Astrocyte of the spinal cord (primary cell): ENCODE measurements around the gene SLC6A16.
"Not testable (repeated sequence)": the region's sequence is repeated elsewhere in the genome, so short reads cannot be mapped to it uniquely, and the experiment has no call there.

ENCODE experiments used
- DNase-seq: peaks from one replicate; pipeline ENCODE4 v3.0.0; 2011; ENCODE audit warnings: low read depth, low spot score
- H3K4me3 ChIP-seq: 2 replicates; pipeline ENCODE4 v1.5.1; 2011; ENCODE audit warnings: low read depth, mild to moderate bottlenecking, low read length, moderate library complexity
- in situ Hi-C: cut with HindIII; loops from 2 replicates; pipeline ENCODE4 v1.10.0; 2017; ENCODE audit warnings: low sequenced_read_pairs
- TF ChIP-seq, protein P1 (sequence below): IDR thresholded peaks from 2 replicates; pipeline ENCODE4 v1.5.1; 2012; ENCODE audit warnings: low read depth, mild to moderate bottlenecking, low read length, inconsistent platforms

Gene SLC6A16

DNA sequence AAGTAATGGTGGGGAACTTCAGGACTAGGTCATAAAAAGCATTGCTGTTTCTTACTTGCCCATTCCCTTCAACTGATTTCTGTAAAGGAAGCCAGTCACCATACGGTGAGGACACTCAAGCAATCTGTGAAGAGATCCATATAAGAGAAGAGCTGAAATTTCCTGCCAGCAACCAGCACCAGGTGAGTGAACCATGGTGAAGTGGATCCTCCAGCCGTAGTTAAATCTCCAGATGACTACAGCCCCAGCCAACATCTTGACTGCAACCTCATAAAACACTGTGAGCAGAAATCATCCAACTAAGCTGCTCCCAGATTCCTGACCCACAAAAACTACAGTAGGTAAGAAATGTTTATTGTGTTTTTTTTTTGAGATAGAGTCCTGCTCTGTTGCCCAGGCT lies 3.8 kb upstream of the SLC6A16 start:
- in situ Hi-C loops = no loop called here
- TF ChIP-seq, protein P1, sequence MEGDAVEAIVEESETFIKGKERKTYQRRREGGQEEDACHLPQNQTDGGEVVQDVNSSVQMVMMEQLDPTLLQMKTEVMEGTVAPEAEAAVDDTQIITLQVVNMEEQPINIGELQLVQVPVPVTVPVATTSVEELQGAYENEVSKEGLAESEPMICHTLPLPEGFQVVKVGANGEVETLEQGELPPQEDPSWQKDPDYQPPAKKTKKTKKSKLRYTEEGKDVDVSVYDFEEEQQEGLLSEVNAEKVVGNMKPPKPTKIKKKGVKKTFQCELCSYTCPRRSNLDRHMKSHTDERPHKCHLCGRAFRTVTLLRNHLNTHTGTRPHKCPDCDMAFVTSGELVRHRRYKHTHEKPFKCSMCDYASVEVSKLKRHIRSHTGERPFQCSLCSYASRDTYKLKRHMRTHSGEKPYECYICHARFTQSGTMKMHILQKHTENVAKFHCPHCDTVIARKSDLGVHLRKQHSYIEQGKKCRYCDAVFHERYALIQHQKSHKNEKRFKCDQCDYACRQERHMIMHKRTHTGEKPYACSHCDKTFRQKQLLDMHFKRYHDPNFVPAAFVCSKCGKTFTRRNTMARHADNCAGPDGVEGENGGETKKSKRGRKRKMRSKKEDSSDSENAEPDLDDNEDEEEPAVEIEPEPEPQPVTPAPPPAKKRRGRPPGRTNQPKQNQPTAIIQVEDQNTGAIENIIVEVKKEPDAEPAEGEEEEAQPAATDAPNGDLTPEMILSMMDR = no peak
- no peak for DNase-seq
- H3K4me3 ChIP-seq = no peak overlapping the region

DNA sequence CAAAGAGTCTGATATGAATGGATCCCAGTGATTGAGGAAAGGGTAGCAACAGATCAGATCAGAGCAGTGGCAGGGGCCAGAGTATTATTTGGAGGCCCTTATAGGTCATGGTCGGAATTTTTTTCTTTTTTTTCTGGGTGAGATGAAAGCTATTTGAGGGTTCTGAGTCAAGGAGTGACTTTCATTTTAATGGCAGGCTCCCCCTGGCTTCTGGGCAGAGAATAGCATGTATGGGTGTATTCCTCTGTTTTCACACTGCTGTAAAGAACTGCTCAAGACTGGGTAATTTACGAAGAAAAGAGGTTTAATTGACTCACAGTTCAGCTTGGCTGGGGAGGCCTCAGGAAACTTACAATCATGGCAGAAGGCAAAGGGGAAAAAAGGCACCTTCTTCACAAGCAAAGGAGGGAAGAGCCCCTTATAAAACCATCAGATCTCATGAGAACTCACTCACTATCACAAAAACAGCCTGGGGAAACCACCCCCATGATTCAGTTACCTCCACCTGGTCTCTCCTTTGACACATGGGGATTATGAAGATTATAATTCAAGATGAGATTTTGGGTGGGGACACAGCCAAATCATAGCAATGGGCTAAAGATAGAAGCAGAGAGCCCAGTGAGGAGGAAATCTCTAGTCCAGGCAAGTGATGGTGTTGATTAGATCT lies 3.0 kb upstream of the SLC6A16 start:
- in situ Hi-C loops = no loop called here
- no peak overlapping the region for H3K4me3 ChIP-seq
- DNase-seq = no peak
- TF ChIP-seq, protein P1 = peak; percentile 73

DNA sequence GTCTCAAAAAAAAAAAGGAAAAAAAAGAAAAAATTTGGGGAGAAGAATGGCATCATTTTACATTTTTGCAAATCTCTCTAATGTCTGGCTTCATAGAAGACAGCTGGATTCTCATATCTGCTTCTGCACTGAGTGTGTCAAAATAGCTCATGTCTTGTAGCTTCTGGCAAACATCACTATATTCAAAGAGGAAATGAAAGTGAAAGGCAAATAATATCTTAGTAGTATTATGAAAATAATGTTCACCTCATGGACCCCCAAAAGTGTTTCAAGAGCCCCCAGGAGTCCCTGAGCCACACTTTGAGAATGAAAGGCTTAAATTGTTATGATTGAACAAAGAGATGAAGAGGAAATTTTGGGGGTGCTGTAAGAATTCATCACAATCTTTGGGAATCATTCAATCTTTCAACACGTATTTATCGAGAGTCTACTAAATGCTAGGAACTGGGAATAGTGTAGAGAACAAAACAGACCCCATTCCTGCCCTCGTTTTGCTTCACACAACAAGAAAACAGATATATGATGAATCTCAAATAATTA lies 1.2 kb upstream of the SLC6A16 start:
- TF ChIP-seq, protein P1 = no peak
- no peak overlapping the region for H3K4me3 ChIP-seq
- in situ Hi-C loops = no loop called here
- no peak for DNase-seq

DNA sequence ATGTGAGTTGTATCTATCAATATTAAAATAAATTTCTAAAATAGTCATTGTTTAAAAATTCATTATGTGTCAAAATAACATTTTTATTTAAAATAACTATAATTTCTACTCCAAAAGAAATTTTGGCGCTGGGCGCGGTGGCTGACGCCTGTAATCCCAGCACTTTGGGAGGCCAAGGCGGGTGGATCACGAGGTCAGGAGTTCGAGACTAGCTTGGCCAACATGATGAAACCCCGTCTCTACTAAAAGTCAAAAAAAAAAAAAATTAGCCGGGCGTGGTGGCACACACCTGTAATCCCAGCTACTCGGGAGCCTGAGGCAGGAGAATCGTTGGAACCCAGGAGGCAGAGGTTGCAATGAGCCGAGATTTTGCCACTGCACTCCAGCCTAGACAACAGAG lies 765 bp upstream of the SLC6A16 start:
- DNase-seq, in situ Hi-C loops: not testable (repeated sequence)

DNA sequence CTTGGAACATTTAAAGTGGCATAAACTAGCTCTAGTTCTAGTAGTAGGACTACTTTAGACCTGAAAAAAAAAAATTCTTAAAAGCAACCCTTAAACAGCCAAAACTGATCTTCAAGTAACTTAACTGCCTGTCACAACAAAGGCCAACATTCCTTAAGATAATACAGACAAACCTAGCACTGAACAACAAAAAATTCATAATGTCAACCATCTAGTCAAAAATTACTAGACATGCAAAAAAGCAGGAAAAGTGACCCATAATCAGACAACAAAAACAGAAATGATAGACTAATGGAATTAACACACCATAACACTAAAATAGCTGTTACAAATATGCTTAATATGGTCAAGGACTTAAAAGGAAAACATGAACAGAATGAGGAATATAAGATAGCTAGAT lies 6.7 kb downstream of the SLC6A16 start:
- no peak overlapping the region for H3K4me3 ChIP-seq
- in situ Hi-C loops = no loop called here
- TF ChIP-seq, protein P1 = no peak
- DNase-seq = no peak

More for the DNA sequence above, 765 bp upstream of the SLC6A16 start:
- not testable (repeated sequence) for H3K4me3 ChIP-seq

DNA sequence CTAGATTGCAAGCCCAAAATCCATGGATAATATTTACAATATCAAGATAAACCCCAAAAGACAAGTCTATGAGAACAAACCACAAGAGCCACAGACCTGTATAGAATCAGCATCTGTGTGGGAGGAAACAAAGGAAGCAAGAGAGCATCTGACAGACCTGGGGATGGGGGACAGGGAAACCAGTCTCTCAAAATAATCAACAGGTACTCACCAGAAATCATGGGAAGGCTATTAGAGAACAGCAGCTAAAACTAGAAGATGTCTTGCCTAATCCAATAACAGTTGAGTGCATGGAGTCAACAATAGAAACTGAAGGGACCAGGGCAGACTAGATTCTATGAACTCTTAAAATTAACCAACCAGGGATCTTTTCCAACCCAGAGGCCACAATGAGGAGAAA lies 8.7 kb downstream of the SLC6A16 start:
- H3K4me3 ChIP-seq = no peak overlapping the region
- TF ChIP-seq, protein P1 = no peak
- no peak for DNase-seq
- in situ Hi-C loops = no loop called here

DNA sequence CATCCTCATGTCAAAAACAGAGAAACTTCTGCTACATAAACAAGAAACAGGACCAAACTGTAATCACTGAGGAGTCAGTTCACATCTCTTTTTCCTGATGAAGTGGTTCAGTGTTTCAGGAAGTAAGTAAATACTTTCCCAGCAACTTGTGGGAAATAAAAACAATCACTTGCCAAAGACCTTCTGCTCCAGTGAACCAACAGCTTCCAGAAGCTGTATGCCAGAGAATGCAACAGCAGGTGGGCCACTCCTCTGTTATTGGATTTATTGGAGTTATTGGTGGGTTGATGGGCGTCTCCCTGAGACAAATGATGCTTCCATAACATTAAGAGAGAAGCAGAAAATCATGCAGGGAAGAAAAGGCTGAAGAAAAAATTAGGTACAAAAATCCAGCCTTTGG lies 9.9 kb downstream of the SLC6A16 start:
- TF ChIP-seq, protein P1 = no peak
- no peak overlapping the region for H3K4me3 ChIP-seq
- in situ Hi-C loops = no loop called here
- DNase-seq = no peak
